ENCODE results near the gene LSAMP. TPM values are rescaled to one million over a fixed set of nuclear protein-coding genes. Genes with fewer than 3 reads are reported as not detected.

The LSAMP gene
- total RNA-seq, 1 experiment from 2014 or later: not detected

- H3K27me3 Mint-ChIP-seq (ENCODE audit: insufficient read depth, unreplicated experiment): peaks cover 19% of the 10 kb centered on the region
- ChIA-PET POLR2A (no interaction called here), CTCF (no interaction called here)
- Histone ChIP-seq H3K36me3 (ENCODE audit: control insufficient read depth, insufficient read depth, low read length) (no peaks in the 10 kb centered on the region), H3K4me1 (no peaks in the 10 kb centered on the region), H3K27me3 (replicated peaks; ENCODE audit: control insufficient read depth, insufficient read depth, low read length) (no peaks in the 10 kb centered on the region), H3K4me3 (ENCODE audit: low read depth, low read length) (no peak overlapping the region), H3K9me3 (no peaks in the 10 kb centered on the region)
- intact Hi-C loops (cut with micrococcal nuclease; ENCODE audit: unreplicated experiment): no loop called here
- DNase-seq: no peak
- H3K36me3 Mint-ChIP-seq (ENCODE audit: insufficient read depth, unreplicated experiment): no peaks in the 10 kb centered on the region
- BruUV-seq (replicated peaks): no TSS peak
- no peaks in the 10 kb centered on the region for H3K4me1 Mint-ChIP-seq (ENCODE audit: low read depth, unreplicated experiment)
- TF ChIP-seq CTCF (IDR thresholded peaks at IDR 0.05; ENCODE audit: insufficient read depth in 1 of 2, low read depth in 1 of 2, low read length in 1 of 2, severe bottlenecking in 1 of 2, unreplicated experiment in 1 of 2): no peak
- H3K4me3 Mint-ChIP-seq (ENCODE audit: unreplicated experiment): no peak overlapping the region
- H3K9me3 Mint-ChIP-seq (ENCODE audit: unreplicated experiment): no peaks in the 10 kb centered on the region
- H3K27ac Mint-ChIP-seq (ENCODE audit: unreplicated experiment): no peak overlapping the region
Measured at GRCh38 chr3:115931581-115931980, 513.7 kb downstream of the LSAMP start.

- H3K36me3 Mint-ChIP-seq (ENCODE audit: insufficient read depth, unreplicated experiment): no peaks in the 10 kb centered on the region
- ChIA-PET POLR2A (no interaction called here), CTCF (no interaction called here)
- intact Hi-C loops (cut with micrococcal nuclease; ENCODE audit: unreplicated experiment): no loop called here
- no peak for TF ChIP-seq CTCF (IDR thresholded peaks at IDR 0.05; ENCODE audit: insufficient read depth in 1 of 2, low read depth in 1 of 2, low read length in 1 of 2, severe bottlenecking in 1 of 2, unreplicated experiment in 1 of 2)
- no peak overlapping the region for H3K27ac Mint-ChIP-seq (ENCODE audit: unreplicated experiment)
- no peaks in the 10 kb centered on the region for H3K4me1 Mint-ChIP-seq (ENCODE audit: low read depth, unreplicated experiment)
- no peak overlapping the region for H3K4me3 Mint-ChIP-seq (ENCODE audit: unreplicated experiment)
- Histone ChIP-seq H3K4me1 (no peaks in the 10 kb centered on the region), H3K36me3 (ENCODE audit: control insufficient read depth, insufficient read depth, low read length) (no peaks in the 10 kb centered on the region), H3K4me3 (ENCODE audit: low read depth, low read length) (no peak overlapping the region), H3K9me3 (no peaks in the 10 kb centered on the region), H3K27me3 (replicated peaks; ENCODE audit: control insufficient read depth, insufficient read depth, low read length) (no peaks in the 10 kb centered on the region)
- BruUV-seq (replicated peaks): no TSS peak
- no peaks in the 10 kb centered on the region for H3K9me3 Mint-ChIP-seq (ENCODE audit: unreplicated experiment)
- no peak for DNase-seq
- peaks cover 19% of the 10 kb centered on the region for H3K27me3 Mint-ChIP-seq (ENCODE audit: insufficient read depth, unreplicated experiment)
Measured at GRCh38 chr3:115930922-115931321, 514.4 kb downstream of the LSAMP start.

GRCh38 chr3:115930168-115930567 lies 515.1 kb downstream of the LSAMP start:
- no TSS peak for BruUV-seq (replicated peaks)
- H3K4me3 ChIP-seq (ENCODE audit: low read depth, low read length): no peak overlapping the region
- DNase-seq: no peak
- Mint-ChIP-seq H3K4me3 (ENCODE audit: unreplicated experiment) (no peak overlapping the region), H3K9me3 (ENCODE audit: unreplicated experiment) (no peaks in the 10 kb centered on the region), H3K4me1 (ENCODE audit: low read depth, unreplicated experiment) (no peaks in the 10 kb centered on the region), H3K27me3 (ENCODE audit: insufficient read depth, unreplicated experiment) (peaks cover 16% of the 10 kb centered on the region), H3K36me3 (ENCODE audit: insufficient read depth, unreplicated experiment) (no peaks in the 10 kb centered on the region), H3K27ac (ENCODE audit: unreplicated experiment) (no peak overlapping the region)
- no peaks in the 10 kb centered on the region for H3K36me3 ChIP-seq (ENCODE audit: control insufficient read depth, insufficient read depth, low read length)
- ChIA-PET CTCF (no interaction called here), POLR2A (no interaction called here)
- no peaks in the 10 kb centered on the region for H3K9me3 ChIP-seq
- intact Hi-C loops (cut with micrococcal nuclease; ENCODE audit: unreplicated experiment): no loop called here
- H3K27me3 ChIP-seq (replicated peaks; ENCODE audit: control insufficient read depth, insufficient read depth, low read length): no peaks in the 10 kb centered on the region
- no peaks in the 10 kb centered on the region for H3K4me1 ChIP-seq
- TF ChIP-seq CTCF (IDR thresholded peaks at IDR 0.05; ENCODE audit: insufficient read depth in 1 of 2, low read depth in 1 of 2, low read length in 1 of 2, severe bottlenecking in 1 of 2, unreplicated experiment in 1 of 2): no peak

All from Caco-2 (cell line).